ENCODE measurements around the gene RBM20. TPM values are rescaled to one million over a fixed set of nuclear protein-coding genes. Genes with fewer than 3 reads are reported as not detected.

The RBM20 gene
- polyA plus RNA-seq, 3 donors, result not detected

GRCh38 chr10:110775020-110775375, 130.9 kb downstream of the RBM20 start:
- no peak overlapping the region for H3K4me3 Mint-ChIP-seq
- H3K9me3 ChIP-seq (replicated peaks in 1 of 2; ENCODE audit: control insufficient read depth in 1 of 2, insufficient read depth in 1 of 2, low read length in 2 of 2), result no peaks in the 10 kb centered on the region
- no peaks in the 10 kb centered on the region for H3K79me2 ChIP-seq (ENCODE audit: insufficient read depth, low read length)
- no peaks in the 10 kb centered on the region for H3K36me3 ChIP-seq (replicated peaks in 1 of 2; ENCODE audit: control insufficient read depth in 1 of 2, insufficient read depth in 2 of 2, low read length in 2 of 2)
- H3K4me2 ChIP-seq (replicated peaks; ENCODE audit: extremely low read depth, low read length, poor library complexity, severe bottlenecking), result no peak overlapping the region
- H3K4me1 ChIP-seq (ENCODE audit: control insufficient read depth in 1 of 2, insufficient read depth in 2 of 2, low read length in 2 of 2), result no peaks in the 10 kb centered on the region
- no peak overlapping the region for H3K27ac Mint-ChIP-seq
- intact Hi-C loops (cut with micrococcal nuclease), result no loop called here
- no peaks in the 10 kb centered on the region for H3K27me3 ChIP-seq (ENCODE audit: control insufficient read depth in 2 of 2, insufficient read depth in 2 of 2, low read length in 2 of 2)
- no peaks in the 10 kb centered on the region for H3K36me3 Mint-ChIP-seq
- peaks cover 5 to 7% (median 5%) of the 10 kb centered on the region in 3 donors for H3K27me3 Mint-ChIP-seq (ENCODE audit: low read depth in 3 of 3)
- no peak overlapping the region for H3K27ac ChIP-seq (ENCODE audit: low read depth in 1 of 2, low read length in 2 of 2)
- H3K9me3 Mint-ChIP-seq, result peaks cover 0 to 1% (median 0%) of the 10 kb centered on the region in 7 donors
- no peak for DNase-seq
- no peak overlapping the region for H3K9ac ChIP-seq (ENCODE audit: insufficient read depth, low read length, poor library complexity, severe bottlenecking)
- H4K20me1 ChIP-seq (ENCODE audit: insufficient read depth, low read length), result no peaks in the 10 kb centered on the region
- H3K4me3 ChIP-seq (replicated peaks in 1 of 3; ENCODE audit: low read depth in 2 of 3, low read length in 3 of 3), result no peak overlapping the region
- WGBS (ENCODE audit: insufficient coverage), result 100% methylated on average over 2 of the region's 4 CpGs
- H2AFZ ChIP-seq (ENCODE audit: insufficient read depth, low read depth, low read length, poor library complexity, severe bottlenecking), result no peak overlapping the region
- H3K4me1 Mint-ChIP-seq, result no peaks in the 10 kb centered on the region
- no peak for TF ChIP-seq CTCF (IDR thresholded peaks at IDR 0.05)

- Histone ChIP-seq H3K79me2 (ENCODE audit: insufficient read depth, low read length) (no peaks in the 10 kb centered on the region), H3K4me1 (ENCODE audit: control insufficient read depth in 1 of 2, insufficient read depth in 2 of 2, low read length in 2 of 2) (no peaks in the 10 kb centered on the region), H4K20me1 (ENCODE audit: insufficient read depth, low read length) (no peaks in the 10 kb centered on the region), H3K36me3 (replicated peaks in 1 of 2; ENCODE audit: control insufficient read depth in 1 of 2, insufficient read depth in 2 of 2, low read length in 2 of 2) (no peaks in the 10 kb centered on the region), H3K27ac (ENCODE audit: low read depth in 1 of 2, low read length in 2 of 2) (no peak overlapping the region), H3K9ac (ENCODE audit: insufficient read depth, low read length, poor library complexity, severe bottlenecking) (no peak overlapping the region), H3K9me3 (replicated peaks in 1 of 2; ENCODE audit: control insufficient read depth in 1 of 2, insufficient read depth in 1 of 2, low read length in 2 of 2) (no peaks in the 10 kb centered on the region), H3K4me3 (replicated peaks in 1 of 3; ENCODE audit: low read depth in 2 of 3, low read length in 3 of 3) (no peak overlapping the region), H3K4me2 (replicated peaks; ENCODE audit: extremely low read depth, low read length, poor library complexity, severe bottlenecking) (no peak overlapping the region), H2AFZ (ENCODE audit: insufficient read depth, low read depth, low read length, poor library complexity, severe bottlenecking) (no peak overlapping the region), H3K27me3 (ENCODE audit: control insufficient read depth in 2 of 2, insufficient read depth in 2 of 2, low read length in 2 of 2) (no peaks in the 10 kb centered on the region)
- H3K9me3 Mint-ChIP-seq, result peaks cover 0 to 1% (median 0%) of the 10 kb centered on the region in 7 donors
- no peak for DNase-seq
- TF ChIP-seq CTCF (IDR thresholded peaks at IDR 0.05), result no peak
- no peaks in the 10 kb centered on the region for H3K4me1 Mint-ChIP-seq
- H3K27me3 Mint-ChIP-seq (ENCODE audit: low read depth in 3 of 3), result peaks cover 3 to 7% (median 5%) of the 10 kb centered on the region in 3 donors
- H3K36me3 Mint-ChIP-seq, result no peaks in the 10 kb centered on the region
- intact Hi-C loops (cut with micrococcal nuclease), result no loop called here
- WGBS (ENCODE audit: insufficient coverage), result 95% methylated on average over 4 of the region's 4 CpGs
- peak overlapping the region in 2 of 7 donors; percentile 10 to 30 for H3K27ac Mint-ChIP-seq
- no peak overlapping the region for H3K4me3 Mint-ChIP-seq
These were observed 131.3 kb downstream of the RBM20 start for GRCh38 chr10:110775406-110775805.

All from CD14-positive monocyte (primary cell).